Keratinocyte (primary cell): ENCODE results near the gene CBX8. TPM values are rescaled to one million over a fixed set of nuclear protein-coding genes. Genes with fewer than 3 reads are reported as not detected.

ENCODE experiments used
- DNase-seq: peaks from one replicate; pipeline ENCODE4 v3.0.0-alpha.2; 2011; ENCODE audit warnings: low read depth, missing footprints, low spot score
- FAIRE-seq: peaks from 2 replicates; lab custom pipeline; 2011; peaks lifted over from hg19 to GRCh38; lab: Jason Lieb, UNC
- H2AFZ ChIP-seq: 2 replicates; pipeline ENCODE4 v1.6.0; 2012; ENCODE audit warnings: low read length, control low read depth, inconsistent platforms; ENCODE audit not compliant: control insufficient read depth
- H3K27ac ChIP-seq: 2 replicates; pipeline ENCODE4 v1.5.1; 2011; ENCODE audit warnings: low read length; ENCODE audit not compliant: control insufficient read depth, insufficient read depth
- H3K27me3 ChIP-seq: 3 replicates; pipeline ENCODE4 v1.6.0; 2011; ENCODE audit warnings: low read length; ENCODE audit not compliant: control insufficient read depth, insufficient read depth; ENCODE audit errors: extremely low read depth
- H3K36me3 ChIP-seq, 2 experiments: 2 replicates in 1 of 2; 3 replicates in 1 of 2; pipeline ENCODE4 v1.5.1; 2011; ENCODE audit warnings: low read length in 2 of 2, mild to moderate bottlenecking in 1 of 2; ENCODE audit not compliant: control insufficient read depth in 2 of 2, insufficient read depth in 2 of 2; ENCODE audit errors: extremely low read depth in 1 of 2
- H3K4me1 ChIP-seq: 3 replicates; pipeline ENCODE4 v1.5.1; 2011; ENCODE audit warnings: low read length; ENCODE audit not compliant: control insufficient read depth, insufficient read depth; ENCODE audit errors: extremely low read depth
- H3K4me2 ChIP-seq: 3 replicates; pipeline ENCODE4 v1.6.0; 2011; ENCODE audit warnings: low read depth, low read length; ENCODE audit not compliant: control insufficient read depth, insufficient read depth; ENCODE audit errors: extremely low read depth
- H3K4me3 ChIP-seq, 3 experiments: fragments of 200-600 bp in 1 of 3; sonication (generic) in 1 of 3; 2 replicates in 2 of 3; 3 replicates in 1 of 3; pipeline ENCODE4 v1.5.1; 2011 to 2016; ENCODE audit warnings: low read length in 3 of 3, mild to moderate bottlenecking in 3 of 3, control low read depth in 2 of 3, inconsistent platforms in 1 of 3, low read depth in 1 of 3, mixed read lengths in 1 of 3, mixed run types in 1 of 3, moderate library complexity in 1 of 3; ENCODE audit not compliant: control insufficient read depth in 2 of 3, insufficient read depth in 2 of 3; ENCODE audit errors: extremely low read depth in 1 of 3
- H3K79me2 ChIP-seq: 2 replicates; pipeline ENCODE4 v1.6.0; 2012; ENCODE audit warnings: low read length; ENCODE audit not compliant: control insufficient read depth, insufficient read depth
- H3K9ac ChIP-seq: 3 replicates; pipeline ENCODE4 v1.6.0; 2011; ENCODE audit warnings: low read length; ENCODE audit not compliant: control insufficient read depth, insufficient read depth; ENCODE audit errors: extremely low read depth
- H3K9me1 ChIP-seq: 3 replicates; pipeline ENCODE4 v1.6.0; 2011; ENCODE audit warnings: low read length; ENCODE audit not compliant: control insufficient read depth, insufficient read depth; ENCODE audit errors: extremely low read depth
- H3K9me3 ChIP-seq: 2 replicates; pipeline ENCODE4 v1.5.1; 2012; ENCODE audit warnings: low read depth, low read length; ENCODE audit not compliant: control insufficient read depth
- H4K20me1 ChIP-seq: 3 replicates; pipeline ENCODE4 v1.6.0; 2011; ENCODE audit warnings: low read length; ENCODE audit not compliant: control insufficient read depth, insufficient read depth; ENCODE audit errors: extremely low read depth
- CTCF ChIP-seq, 3 experiments: IDR thresholded peaks in 1 of 3; conservative IDR thresholded peaks in 1 of 3; optimal IDR thresholded peaks in 1 of 3; 2 replicates in 2 of 3; 3 replicates in 1 of 3; pipeline versions ENCODE3 to v1.5.1; 2011; ENCODE audit warnings: low read length in 3 of 3, mild to moderate bottlenecking in 3 of 3, moderate library complexity in 2 of 3, control low read depth in 1 of 3, inconsistent platforms in 1 of 3; ENCODE audit not compliant: insufficient read depth in 2 of 3; ENCODE audit errors: extremely low read depth in 1 of 3
- EZH2 ChIP-seq: IDR thresholded peaks from one replicate; pipeline ENCODE4 v1.6.1; 2012; ENCODE audit warnings: inconsistent platforms, mild to moderate bottlenecking, low read length, moderate library complexity
- dilution Hi-C: fragments of 300-500 bp; cut with MboI; formaldehyde crosslinking; loops from one replicate; pipeline ENCODE4 v1.7.0; 2020; ENCODE audit warnings: low sequenced_read_pairs; ENCODE audit not compliant: extremely low pct_ligation_motif_present
- polyA plus RNA-seq, 5 experiments: library from polyadenylated mRNA; depleted of rRNA in 3 of 5; stranded (reverse) in 3 of 5; stranded (forward) in 1 of 5; unstranded in 1 of 5; fragments of >200 nt; gene quantifications; 1 replicate in 1 of 5; 2 replicates in 3 of 5; 3 replicates in 1 of 5; pipeline versions ENCODE4 v1.2.1 to v1.2.3, GENCODE V29; 2011 to 2012; ENCODE audit warnings: missing spikeins in 2 of 5, low read depth in 1 of 5, low replicate concordance in 1 of 5

The CBX8 gene
- polyA plus RNA-seq, 1 donor (not counting 4 experiments of a cell fraction or from before 2014, with no cell fraction given) = 0.49 TPM

- no peaks in the 10 kb centered on the region for H3K9me3 ChIP-seq
- dilution Hi-C loops = no loop called here
- H3K9ac ChIP-seq = no peak overlapping the region
- H3K27ac ChIP-seq = no peak overlapping the region
- DNase-seq = no peak
- no peak for FAIRE-seq
- no peak overlapping the region for H3K4me2 ChIP-seq
- no peaks in the 10 kb centered on the region for H3K36me3 ChIP-seq
- TF ChIP-seq EZH2 (no peak), CTCF (optimal IDR thresholded peaks at IDR 0.05 in 1 of 3, IDR thresholded peaks at IDR 0.05 in 1 of 3, conservative IDR thresholded peaks at IDR 0.05 in 1 of 3; ENCODE audit: extremely low read depth in 1 of 3, insufficient read depth in 2 of 3, low read length in 3 of 3) (no peak)
- no peak overlapping the region for H3K4me3 ChIP-seq
- H3K9me1 ChIP-seq = no peaks in the 10 kb centered on the region
- H2AFZ ChIP-seq = no peak overlapping the region
- H3K4me1 ChIP-seq = no peaks in the 10 kb centered on the region
- no peaks in the 10 kb centered on the region for H3K79me2 ChIP-seq
- H3K27me3 ChIP-seq = peaks cover 18% of the 10 kb centered on the region
- no peaks in the 10 kb centered on the region for H4K20me1 ChIP-seq
Observed at GRCh38 chr17:79754370-79754769, 42.5 kb downstream of the CBX8 start.

GRCh38 chr17:79752175-79752574 lies 44.7 kb downstream of the CBX8 start:
- Histone ChIP-seq H2AFZ (no peak overlapping the region), H3K27ac (no peak overlapping the region), H3K79me2 (no peaks in the 10 kb centered on the region), H3K27me3 (peaks cover 38% of the 10 kb centered on the region), H3K9ac (no peak overlapping the region), H3K36me3 (no peaks in the 10 kb centered on the region), H3K4me3 (no peak overlapping the region), H3K4me2 (no peak overlapping the region), H4K20me1 (no peaks in the 10 kb centered on the region), H3K4me1 (no peaks in the 10 kb centered on the region), H3K9me1 (no peaks in the 10 kb centered on the region), H3K9me3 (no peaks in the 10 kb centered on the region)
- TF ChIP-seq CTCF (optimal IDR thresholded peaks at IDR 0.05 in 1 of 3, IDR thresholded peaks at IDR 0.05 in 1 of 3, conservative IDR thresholded peaks at IDR 0.05 in 1 of 3; ENCODE audit: extremely low read depth in 1 of 3, insufficient read depth in 2 of 3, low read length in 3 of 3) = no peak
- no peak for TF ChIP-seq EZH2
- no peak for DNase-seq
- no peak for FAIRE-seq
- dilution Hi-C loops = no loop called here
